MM.1S (cell line): ENCODE data around the gene DNPEP.

Source experiments
- DNase-seq: peaks from one replicate; pipeline ENCODE4 v3.0.0-alpha.2; 2015
- H2AFZ ChIP-seq: fragments of 300-600 bp; sonication (generic); 2 replicates; pipeline ENCODE4 v1.6.0; 2016; ENCODE audit warnings: antibody characterized with exemption, low read length
- H3F3A ChIP-seq: fragments of 300-600 bp; sonication (generic); 2 replicates; pipeline ENCODE4 v1.6.1; 2016; ENCODE audit warnings: mild to moderate bottlenecking, antibody characterized with exemption, low read length, moderate library complexity, mixed read lengths; ENCODE audit not compliant: insufficient read depth
- H3K27ac ChIP-seq: fragments of 300-600 bp; sonication (generic); 2 replicates; pipeline ENCODE4 v1.5.1; 2016; ENCODE audit warnings: mild to moderate bottlenecking, low read length
- H3K27me3 ChIP-seq: fragments of 300-600 bp; sonication (generic); replicated peaks from 2 replicates; pipeline ENCODE4 v1.6.0; 2016; ENCODE audit warnings: low read length; ENCODE audit not compliant: insufficient read depth
- H3K36me3 ChIP-seq: fragments of 300-600 bp; sonication (generic); replicated peaks from 2 replicates; pipeline ENCODE4 v1.6.1; 2016; ENCODE audit warnings: mild to moderate bottlenecking, low read length, mixed read lengths; ENCODE audit not compliant: insufficient read depth
- H3K4me1 ChIP-seq: fragments of 300-600 bp; sonication (generic); 2 replicates; pipeline ENCODE4 v1.6.1; 2016; ENCODE audit warnings: low read length, mixed read lengths
- H3K4me2 ChIP-seq: fragments of 300-600 bp; sonication (generic); 2 replicates; pipeline ENCODE4 v1.6.0; 2016; ENCODE audit warnings: low read depth, low read length
- H3K4me3 ChIP-seq: fragments of 300-600 bp; sonication (generic); 2 replicates; pipeline ENCODE4 v1.5.1; 2016; ENCODE audit warnings: low read length, mixed read lengths
- H3K79me2 ChIP-seq: fragments of 300-600 bp; sonication (generic); 2 replicates; pipeline ENCODE4 v1.6.1; 2016; ENCODE audit warnings: mixed run types, low read length, mixed read lengths
- H3K9ac ChIP-seq: fragments of 300-600 bp; sonication (generic); 2 replicates; pipeline ENCODE4 v1.6.1; 2016; ENCODE audit warnings: low read length, mixed read lengths
- H3K9me2 ChIP-seq: fragments of 300-600 bp; sonication (generic); replicated peaks from 2 replicates; pipeline ENCODE4 v1.6.1; 2016; ENCODE audit warnings: mild to moderate bottlenecking, low read length, mixed read lengths; ENCODE audit not compliant: insufficient read depth
- H3K9me3 ChIP-seq: fragments of 300-600 bp; sonication (generic); replicated peaks from 2 replicates; pipeline ENCODE4 v1.6.1; 2016; ENCODE audit warnings: mild to moderate bottlenecking, low read length, mixed read lengths; ENCODE audit not compliant: insufficient read depth
- H4K20me1 ChIP-seq: fragments of 300-600 bp; sonication (generic); 2 replicates; pipeline ENCODE4 v1.6.1; 2016; ENCODE audit warnings: mild to moderate bottlenecking, low read length, moderate library complexity, mixed read lengths; ENCODE audit not compliant: insufficient read depth
- CTCF ChIP-seq: fragments of 300-600 bp; sonication (generic); IDR thresholded peaks from 2 replicates; pipeline ENCODE4 v1.5.1; 2016; ENCODE audit warnings: antibody characterized with exemption, low read length, mixed read lengths
- EZH2 ChIP-seq: fragments of 300-600 bp; sonication (generic); optimal IDR thresholded peaks from 2 replicates; pipeline ENCODE3; 2017; ENCODE audit warnings: low read depth, mild to moderate bottlenecking, antibody characterized with exemption, low read length, mixed read lengths
- EZH2phosphoT487 ChIP-seq: fragments of 300-600 bp; sonication (generic); IDR thresholded peaks from 2 replicates; pipeline ENCODE4 v1.6.1; 2018; ENCODE audit warnings: antibody characterized with exemption, low read length

Gene DNPEP

GRCh38 chr2:219368690-219369191, 19.0 kb downstream of the DNPEP start:
- Histone ChIP-seq H3K9me2 (no peaks in the 10 kb centered on the region), H3K27me3 (no peaks in the 10 kb centered on the region), H3K9ac (no peak overlapping the region), H3K9me3 (no peaks in the 10 kb centered on the region), H3K4me3 (no peak overlapping the region), H3F3A (no peaks in the 10 kb centered on the region), H3K79me2 (no peaks in the 10 kb centered on the region), H3K27ac (no peak overlapping the region), H2AFZ (no peak overlapping the region), H3K36me3 (no peaks in the 10 kb centered on the region), H4K20me1 (no peaks in the 10 kb centered on the region), H3K4me1 (no peaks in the 10 kb centered on the region), H3K4me2 (no peak overlapping the region)
- TF ChIP-seq EZH2phosphoT487 (no peak), CTCF (no peak), EZH2 (no peak)
- DNase-seq = no peak

GRCh38 chr2:219362524-219363164, 25.1 kb downstream of the DNPEP start:
- Histone ChIP-seq H3K4me1 (peaks cover 14% of the 10 kb centered on the region), H3K9ac (no peak overlapping the region), H3K4me3 (no peak overlapping the region), H3K36me3 (no peaks in the 10 kb centered on the region), H3K9me3 (no peaks in the 10 kb centered on the region), H2AFZ (no peak overlapping the region), H3K27ac (peak overlapping the region; percentile 6; the same call in 1 of the 2 replicates), H3K79me2 (no peaks in the 10 kb centered on the region), H3F3A (peaks cover 7% of the 10 kb centered on the region), H3K4me2 (no peak overlapping the region), H3K9me2 (no peaks in the 10 kb centered on the region), H3K27me3 (peaks cover 10% of the 10 kb centered on the region; the same call in 1 of the 2 replicates), H4K20me1 (no peaks in the 10 kb centered on the region)
- peak; percentile 56 for DNase-seq
- TF ChIP-seq EZH2phosphoT487 = no peak
- no peak for TF ChIP-seq EZH2
- TF ChIP-seq CTCF = no peak

- H3K9me2 ChIP-seq = no peaks in the 10 kb centered on the region
- peaks cover 10% of the 10 kb centered on the region; the same call in 1 of the 2 replicates for H3K27me3 ChIP-seq
- no peak overlapping the region for H3K4me3 ChIP-seq
- H3K79me2 ChIP-seq = no peaks in the 10 kb centered on the region
- no peaks in the 10 kb centered on the region for H3K9me3 ChIP-seq
- H3K27ac ChIP-seq = peak overlapping the region; percentile 6; the same call in 1 of the 2 replicates
- no peak for DNase-seq
- no peaks in the 10 kb centered on the region for H4K20me1 ChIP-seq
- peaks cover 14% of the 10 kb centered on the region for H3K4me1 ChIP-seq
- peaks cover 7% of the 10 kb centered on the region for H3F3A ChIP-seq
- H3K4me2 ChIP-seq = no peak overlapping the region
- H3K36me3 ChIP-seq = no peaks in the 10 kb centered on the region
- no peak overlapping the region for H2AFZ ChIP-seq
- H3K9ac ChIP-seq = no peak overlapping the region
- TF ChIP-seq CTCF (no peak), EZH2 (no peak), EZH2phosphoT487 (no peak)
These were observed 25.6 kb downstream of the DNPEP start for GRCh38 chr2:219362072-219362471.
